ENCODE measurements around the gene RCOR1. TPM values are rescaled to one million over a fixed set of nuclear protein-coding genes. Genes with fewer than 3 reads are reported as not detected.
"Not testable (repeated sequence)": the region's sequence is repeated elsewhere in the genome, so short reads cannot be mapped to it uniquely, and the experiment has no call there.

RCOR1 gene
- total and polyA plus RNA-seq, 2 donors (not counting 1 experiment from before 2014, with no cell fraction given) = 8.7 to 37.1 TPM

DNA sequence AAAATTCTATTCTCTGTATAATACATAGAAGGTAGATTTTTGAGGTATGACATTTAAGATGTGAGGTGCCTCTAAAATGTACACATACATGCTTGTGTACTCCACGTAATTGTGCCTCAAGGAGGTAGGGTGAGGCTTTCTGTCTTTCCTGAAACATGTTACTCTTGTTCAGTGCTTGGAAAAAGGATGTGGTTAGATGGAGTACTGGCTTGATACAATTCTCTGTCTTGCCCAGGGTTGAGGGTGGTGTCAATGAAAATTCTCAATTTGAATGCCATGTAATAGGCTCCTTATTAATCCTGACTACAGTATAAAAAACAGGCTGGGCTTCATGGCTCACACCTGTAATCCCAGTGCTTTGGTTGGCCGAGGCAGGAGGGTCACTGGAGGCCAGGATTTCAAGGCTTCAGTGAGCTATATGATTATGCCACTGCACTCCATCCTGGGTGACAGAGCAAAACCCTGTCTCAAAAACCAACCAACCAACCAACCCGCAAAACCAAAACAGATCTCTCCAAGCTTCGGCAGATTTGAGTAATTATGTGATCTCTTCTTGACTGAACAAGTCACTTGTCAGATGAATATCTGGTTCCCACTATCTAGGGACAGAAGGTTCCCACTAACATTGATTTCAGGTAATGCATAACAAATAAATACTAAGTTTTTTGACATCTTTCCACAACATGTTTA is 41.6 kb downstream of the RCOR1 start:
- peaks cover 39% of the 10 kb centered on the region for H4K20me1 ChIP-seq (ENCODE audit: control insufficient read depth, insufficient read depth, low read length, poor library complexity, severe bottlenecking)
- no peaks in the 10 kb centered on the region for H3K27me3 Mint-ChIP-seq
- no peak overlapping the region for H3K4me2 ChIP-seq (replicated peaks; ENCODE audit: low read depth, low read length, poor library complexity, severe bottlenecking)
- ChIA-PET CTCF (no interaction called here), POLR2A (no interaction called here)
- H3K27ac ChIP-seq (ENCODE audit: low read length in 2 of 2) = no peak overlapping the region
- no peak overlapping the region for H2AFZ ChIP-seq (ENCODE audit: insufficient read depth, low read depth, low read length, poor library complexity, severe bottlenecking)
- 50% methylated on average over 1 of the region's 4 CpGs for WGBS (ENCODE audit: insufficient coverage)
- no peak overlapping the region for H3K27ac Mint-ChIP-seq
- H3K9me3 ChIP-seq (ENCODE audit: control extremely low read depth in 1 of 3, control insufficient read depth in 2 of 3, insufficient read depth in 1 of 3, low read length in 2 of 3) = no peaks in the 10 kb centered on the region
- no peaks in the 10 kb centered on the region for H3K27me3 ChIP-seq (replicated peaks in 1 of 4; ENCODE audit: control extremely low read depth in 1 of 4, control insufficient read depth in 3 of 4, insufficient read depth in 4 of 4, low read length in 3 of 4)
- TF ChIP-seq, protein P1, sequence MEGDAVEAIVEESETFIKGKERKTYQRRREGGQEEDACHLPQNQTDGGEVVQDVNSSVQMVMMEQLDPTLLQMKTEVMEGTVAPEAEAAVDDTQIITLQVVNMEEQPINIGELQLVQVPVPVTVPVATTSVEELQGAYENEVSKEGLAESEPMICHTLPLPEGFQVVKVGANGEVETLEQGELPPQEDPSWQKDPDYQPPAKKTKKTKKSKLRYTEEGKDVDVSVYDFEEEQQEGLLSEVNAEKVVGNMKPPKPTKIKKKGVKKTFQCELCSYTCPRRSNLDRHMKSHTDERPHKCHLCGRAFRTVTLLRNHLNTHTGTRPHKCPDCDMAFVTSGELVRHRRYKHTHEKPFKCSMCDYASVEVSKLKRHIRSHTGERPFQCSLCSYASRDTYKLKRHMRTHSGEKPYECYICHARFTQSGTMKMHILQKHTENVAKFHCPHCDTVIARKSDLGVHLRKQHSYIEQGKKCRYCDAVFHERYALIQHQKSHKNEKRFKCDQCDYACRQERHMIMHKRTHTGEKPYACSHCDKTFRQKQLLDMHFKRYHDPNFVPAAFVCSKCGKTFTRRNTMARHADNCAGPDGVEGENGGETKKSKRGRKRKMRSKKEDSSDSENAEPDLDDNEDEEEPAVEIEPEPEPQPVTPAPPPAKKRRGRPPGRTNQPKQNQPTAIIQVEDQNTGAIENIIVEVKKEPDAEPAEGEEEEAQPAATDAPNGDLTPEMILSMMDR (IDR thresholded peaks at IDR 0.05) = no peak
- TF ChIP-seq EZH2 (IDR thresholded peaks at IDR 0.05; ENCODE audit: borderline replicate concordance, insufficient read depth, low read depth, low read length, poor library complexity, severe bottlenecking) = no peak
- H3K4me3 Mint-ChIP-seq = no peak overlapping the region
- intact Hi-C loops (cut with micrococcal nuclease) = no loop called here
- H3K79me2 ChIP-seq (ENCODE audit: control insufficient read depth, insufficient read depth, low read length) = peaks cover 88% of the 10 kb centered on the region
- no peak overlapping the region for H3K4me3 ChIP-seq (ENCODE audit: control extremely low read depth in 1 of 5, extremely low read depth in 1 of 5, insufficient read depth in 1 of 5, low read depth in 2 of 5, low read length in 4 of 5)
- H3K4me1 ChIP-seq (ENCODE audit: control insufficient read depth in 2 of 2, insufficient read depth in 2 of 2, low read length in 2 of 2) = peaks cover 2% of the 10 kb centered on the region in 2 donors
- ATAC-seq (ENCODE audit: low read depth) (no peak), DNase-seq (no peak)
- peaks cover 31% of the 10 kb centered on the region for H3K4me1 Mint-ChIP-seq
- no peak overlapping the region for H3K9ac ChIP-seq (ENCODE audit: low read length)
- H3K9me3 Mint-ChIP-seq (ENCODE audit: insufficient read depth) = no peaks in the 10 kb centered on the region
- H3K36me3 ChIP-seq (replicated peaks in 1 of 2; ENCODE audit: control extremely low read depth in 1 of 2, control insufficient read depth in 1 of 2, extremely low read depth in 1 of 2, insufficient read depth in 2 of 2, low read length in 1 of 2) = peaks cover 1 to 5% of the 10 kb centered on the region in 2 experiments

DNA sequence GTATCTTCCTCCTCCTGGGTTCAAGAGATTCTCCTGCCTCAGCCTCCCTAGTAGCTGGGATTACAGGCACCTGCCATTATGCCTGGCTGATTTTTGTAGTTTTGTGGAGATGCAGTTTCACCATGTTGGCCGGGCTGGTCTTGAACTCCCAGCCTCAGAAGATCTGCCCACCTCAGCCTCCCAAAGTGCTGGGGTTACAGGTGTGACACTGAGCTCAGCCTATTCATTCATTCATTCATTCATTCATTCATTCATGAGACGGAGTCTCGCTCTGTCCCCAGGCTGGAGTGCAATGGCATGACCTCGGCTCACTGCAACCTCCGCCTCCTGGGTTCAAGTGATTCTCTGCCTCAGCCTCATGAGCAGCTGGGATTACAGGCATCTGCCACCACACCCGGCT is 47.2 kb downstream of the RCOR1 start:
- H3K36me3 ChIP-seq (replicated peaks in 1 of 2; ENCODE audit: control extremely low read depth in 1 of 2, control insufficient read depth in 1 of 2, extremely low read depth in 1 of 2, insufficient read depth in 2 of 2, low read length in 1 of 2); DNase-seq; H3K9me3 ChIP-seq (ENCODE audit: control extremely low read depth in 1 of 3, control insufficient read depth in 2 of 3, insufficient read depth in 1 of 3, low read length in 2 of 3); H3K4me3 ChIP-seq (ENCODE audit: control extremely low read depth in 1 of 5, extremely low read depth in 1 of 5, insufficient read depth in 1 of 5, low read depth in 2 of 5, low read length in 4 of 5); H3K9ac ChIP-seq (ENCODE audit: low read length); H2AFZ ChIP-seq (ENCODE audit: insufficient read depth, low read depth, low read length, poor library complexity, severe bottlenecking); H3K4me3 Mint-ChIP-seq; H3K27ac Mint-ChIP-seq; H3K27me3 Mint-ChIP-seq; H3K27me3 ChIP-seq (replicated peaks in 1 of 4; ENCODE audit: control extremely low read depth in 1 of 4, control insufficient read depth in 3 of 4, insufficient read depth in 4 of 4, low read length in 3 of 4); H3K4me2 ChIP-seq (replicated peaks; ENCODE audit: low read depth, low read length, poor library complexity, severe bottlenecking); H3K9me3 Mint-ChIP-seq (ENCODE audit: insufficient read depth); intact Hi-C loops (cut with micrococcal nuclease); H3K27ac ChIP-seq (ENCODE audit: low read length in 2 of 2); ATAC-seq (ENCODE audit: low read depth); POLR2A ChIA-PET: not testable (repeated sequence)
- H3K4me1 ChIP-seq (ENCODE audit: control insufficient read depth in 2 of 2, insufficient read depth in 2 of 2, low read length in 2 of 2) = peaks cover 15 to 19% of the 10 kb centered on the region in 2 donors
- H3K79me2 ChIP-seq (ENCODE audit: control insufficient read depth, insufficient read depth, low read length) = peaks cover 92% of the 10 kb centered on the region
- 100% methylated on average over 5 of the region's 6 CpGs for WGBS (ENCODE audit: insufficient coverage)
- peaks cover 38% of the 10 kb centered on the region for H3K4me1 Mint-ChIP-seq
- H4K20me1 ChIP-seq (ENCODE audit: control insufficient read depth, insufficient read depth, low read length, poor library complexity, severe bottlenecking) = peaks cover 53% of the 10 kb centered on the region
- CTCF ChIA-PET = interaction anchor here (0.9 kb wide), 1 partner anchor 46 kb away, joined by 3 read pairs; no protein-coding TSS in a partner anchor

All from B cell (primary cell).